Urinary bladder (tissue), 4 donors: Measurements from ENCODE around the gene NPBWR2. TPM values are rescaled to one million over a fixed set of nuclear protein-coding genes. Genes with fewer than 3 reads are reported as not detected.
"Not testable (repeated sequence)": the region's sequence is repeated elsewhere in the genome, so short reads cannot be mapped to it uniquely, and the experiment has no call there.

Experiments used
- DNase-seq: peaks from one replicate; pipeline ENCODE4 v3.0.0-alpha.2; 2015; ENCODE audit errors: extremely low spot score
- H3K27ac ChIP-seq: one replicate; pipeline ENCODE4 v1.5.1; 2013; ENCODE audit warnings: low read depth, mild to moderate bottlenecking, moderate library complexity
- H3K36me3 ChIP-seq: one replicate; pipeline ENCODE4 v1.6.1; 2013; ENCODE audit warnings: mild to moderate bottlenecking, moderate library complexity; ENCODE audit not compliant: insufficient read depth
- H3K4me1 ChIP-seq: one replicate; pipeline ENCODE4 v1.6.1; 2013; ENCODE audit warnings: mild to moderate bottlenecking, moderate library complexity; ENCODE audit not compliant: insufficient read depth
- H3K4me3 ChIP-seq: one replicate; pipeline ENCODE4 v1.5.1; 2013; ENCODE audit warnings: low read depth, low read length
- WGBS: extraction: QIAGEN DNeasy Blood & Tissue Kit; methylation state at CpG from one replicate; pipeline ENCODE4 v1.1.7; 2013; 5-methylcytosine and 5-hydroxymethylcytosine counted together
- polyA plus RNA-seq: library from polyadenylated mRNA; stranded (reverse); fragments of 200-250 nt; gene quantifications from one replicate; pipeline ENCODE4 v1.2.3, GENCODE V29; 2013
- total RNA-seq: library from RNA; depleted of rRNA; stranded (reverse); fragments of >200 nt; gene quantifications from one replicate; pipeline ENCODE4 v1.2.3, GENCODE V29; 2014
- donor health status: healthy with polysubstance abuse.
- donor health status: healthy.

Gene NPBWR2
- total and polyA plus RNA-seq, 2 donors: not detected

- H3K27ac ChIP-seq: no peak overlapping the region
- H3K4me3 ChIP-seq: no peak overlapping the region
- H3K36me3 ChIP-seq: no peaks in the 10 kb centered on the region
- no peak for DNase-seq
- H3K4me1 ChIP-seq: no peaks in the 10 kb centered on the region
- 94% methylated on average over 28 of the region's 28 CpGs for WGBS
Observed at GRCh38 chr20:64098471-64099013, 8.8 kb downstream of the NPBWR2 start.

DNA sequence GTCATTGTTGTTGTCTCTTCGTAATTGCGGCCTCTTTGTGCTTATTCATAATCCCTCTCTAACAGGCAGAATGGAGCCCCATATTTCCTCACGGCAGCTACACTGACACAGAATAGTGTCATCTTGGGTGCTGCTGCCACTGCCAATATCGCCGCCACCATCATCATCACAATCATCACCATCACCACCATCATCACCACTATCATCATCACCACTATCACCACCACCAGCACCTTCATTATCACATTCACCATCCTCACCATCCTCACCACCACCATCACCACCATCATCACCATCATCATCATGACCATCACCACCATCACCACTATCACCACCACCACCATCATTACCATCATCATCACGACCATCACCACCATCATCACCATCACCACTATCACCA, 10.8 kb downstream of the NPBWR2 start:
- 77% methylated on average over 6 of the region's 6 CpGs for WGBS
- Histone ChIP-seq H3K4me3 (no peak overlapping the region), H3K36me3 (no peaks in the 10 kb centered on the region), H3K27ac (no peak overlapping the region), H3K4me1 (no peaks in the 10 kb centered on the region)
- DNase-seq: no peak

DNA sequence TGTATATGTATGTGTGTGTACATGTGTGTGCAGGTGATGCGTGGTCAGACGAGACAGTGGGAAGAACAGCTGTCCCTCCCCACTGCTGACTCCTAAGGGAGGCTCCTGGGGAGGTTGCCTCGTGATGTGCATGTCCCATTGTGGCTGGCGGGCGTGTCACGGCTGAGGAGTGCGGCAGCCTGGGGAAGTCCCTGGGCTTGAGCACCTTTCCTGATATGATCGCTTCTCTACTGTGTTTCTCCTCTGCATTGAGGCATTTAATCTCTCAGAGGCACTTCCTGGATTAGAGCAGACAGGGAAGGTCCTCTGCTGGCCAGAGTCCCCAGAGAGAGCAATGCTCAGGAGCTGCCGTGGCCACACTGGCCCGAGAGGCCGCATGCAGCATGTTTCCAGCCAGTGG, 11.4 kb downstream of the NPBWR2 start:
- no peak for DNase-seq
- WGBS: 82% methylated on average over 11 of the region's 11 CpGs
- no peaks in the 10 kb centered on the region for H3K36me3 ChIP-seq
- H3K4me1 ChIP-seq: no peaks in the 10 kb centered on the region
- no peak overlapping the region for H3K27ac ChIP-seq
- H3K4me3 ChIP-seq: no peak overlapping the region

DNA sequence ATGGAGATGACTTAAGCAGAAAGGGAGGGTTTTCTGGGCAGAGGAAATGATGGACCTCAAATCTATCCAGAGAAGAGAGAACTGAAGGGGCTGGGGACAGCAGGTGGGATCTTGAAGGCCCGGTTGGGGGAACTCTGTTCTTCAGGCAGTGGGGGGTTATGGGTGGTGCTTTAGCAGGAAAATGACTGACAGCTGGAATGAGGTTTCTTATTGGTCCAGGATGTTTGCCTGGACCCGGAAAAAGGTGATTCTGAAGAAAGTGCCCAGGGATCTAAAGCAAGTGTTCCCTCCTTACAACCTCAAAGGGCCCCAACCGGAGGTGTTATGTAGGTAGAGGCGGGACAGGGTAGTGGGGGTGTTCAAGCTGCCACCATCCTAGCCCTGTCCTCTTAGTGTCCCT, 11.9 kb downstream of the NPBWR2 start:
- 79% methylated on average over 4 of the region's 4 CpGs for WGBS
- no peak overlapping the region for H3K4me3 ChIP-seq
- no peaks in the 10 kb centered on the region for H3K4me1 ChIP-seq
- H3K36me3 ChIP-seq: no peaks in the 10 kb centered on the region
- DNase-seq: no peak
- H3K27ac ChIP-seq: no peak overlapping the region

DNA sequence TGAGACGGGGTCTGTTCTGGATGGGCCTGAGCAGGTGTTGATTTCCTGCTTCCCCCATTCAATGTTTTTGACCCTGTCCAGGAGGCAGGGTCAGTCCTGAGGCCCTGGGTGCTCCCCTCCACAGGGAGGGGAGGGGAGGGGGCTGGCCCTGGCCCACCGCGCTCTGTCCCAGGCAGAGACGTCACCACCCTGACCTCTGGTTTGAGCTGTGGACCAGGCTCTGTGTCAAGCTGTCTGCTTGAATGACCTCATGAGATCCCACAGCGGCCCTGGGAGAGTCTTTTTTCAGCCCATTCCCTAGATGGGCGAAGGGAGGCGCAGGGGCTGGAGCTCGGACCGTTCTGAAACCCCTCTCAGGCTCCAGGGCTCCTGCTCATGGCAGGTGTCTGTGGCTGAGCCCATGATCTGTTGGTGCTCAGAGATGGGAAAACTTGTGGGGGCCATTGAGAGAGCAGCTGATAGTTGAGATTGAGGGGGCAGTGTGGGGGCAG, 14.3 kb downstream of the NPBWR2 start:
- WGBS: 42% methylated on average over 9 of the region's 9 CpGs

GRCh38 chr20:64092258-64093012, 14.9 kb downstream of the NPBWR2 start:
- WGBS: 53% methylated on average over 27 of the region's 27 CpGs
- Histone ChIP-seq H3K36me3 (no peaks in the 10 kb centered on the region), H3K27ac (no peak overlapping the region), H3K4me3 (no peak overlapping the region), H3K4me1 (no peaks in the 10 kb centered on the region)
- no peak for DNase-seq

More for the DNA sequence above, 14.3 kb downstream of the NPBWR2 start:
- Histone ChIP-seq H3K36me3 (no peaks in the 10 kb centered on the region), H3K4me1 (no peaks in the 10 kb centered on the region), H3K27ac (no peak overlapping the region), H3K4me3 (no peak overlapping the region)
- DNase-seq: no peak

DNA sequence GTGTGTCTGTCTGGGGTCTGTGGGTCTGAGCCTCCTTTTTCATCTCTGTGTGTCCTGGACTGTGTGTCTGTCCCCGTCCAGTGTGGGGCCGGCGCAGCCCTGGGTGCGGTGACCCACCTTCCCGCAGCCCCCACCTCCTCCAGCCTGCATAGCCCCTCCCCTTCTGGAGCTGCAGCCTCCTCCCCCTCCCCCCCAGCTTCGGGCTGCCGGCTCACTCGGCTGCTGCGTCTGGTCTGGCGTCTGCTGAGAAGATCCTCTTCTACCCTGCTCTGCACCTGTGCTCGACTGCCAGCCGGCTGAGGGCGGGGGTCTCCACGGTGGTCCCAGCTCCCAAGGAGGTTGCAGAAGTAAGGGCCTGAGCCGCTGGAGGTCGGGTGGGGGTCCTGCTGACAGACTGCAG, 15.6 kb downstream of the NPBWR2 start:
- WGBS: 17% methylated on average over 16 of the region's 16 CpGs
- Histone ChIP-seq H3K36me3 (no peaks in the 10 kb centered on the region), H3K4me1 (no peaks in the 10 kb centered on the region), H3K4me3 (no peak overlapping the region), H3K27ac (no peak overlapping the region)
- DNase-seq: no peak

DNA sequence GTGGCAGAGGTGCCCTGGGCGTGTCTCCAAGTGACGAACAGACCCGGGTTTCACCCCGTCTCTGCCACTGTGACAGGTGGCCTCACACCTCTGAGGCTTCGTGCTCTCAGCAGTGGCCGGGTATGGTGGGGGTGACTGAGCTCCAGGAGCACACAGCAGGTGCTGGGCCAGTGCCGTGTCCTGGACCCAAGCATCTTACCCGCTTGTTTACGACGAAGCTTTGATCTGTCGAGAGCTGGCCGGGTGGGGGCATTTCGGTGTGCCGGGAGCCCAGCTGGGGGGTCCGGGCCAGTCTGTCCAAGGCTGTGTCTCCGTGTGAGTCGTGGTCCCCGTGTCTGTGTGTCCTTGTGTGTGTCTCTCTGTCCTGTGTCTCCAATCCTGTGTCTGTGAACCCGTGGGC, 16.0 kb downstream of the NPBWR2 start:
- Histone ChIP-seq H3K4me1 (no peaks in the 10 kb centered on the region), H3K27ac (no peak overlapping the region), H3K4me3 (no peak overlapping the region), H3K36me3 (no peaks in the 10 kb centered on the region)
- 63% methylated on average over 19 of the region's 19 CpGs for WGBS
- DNase-seq: no peak

DNA sequence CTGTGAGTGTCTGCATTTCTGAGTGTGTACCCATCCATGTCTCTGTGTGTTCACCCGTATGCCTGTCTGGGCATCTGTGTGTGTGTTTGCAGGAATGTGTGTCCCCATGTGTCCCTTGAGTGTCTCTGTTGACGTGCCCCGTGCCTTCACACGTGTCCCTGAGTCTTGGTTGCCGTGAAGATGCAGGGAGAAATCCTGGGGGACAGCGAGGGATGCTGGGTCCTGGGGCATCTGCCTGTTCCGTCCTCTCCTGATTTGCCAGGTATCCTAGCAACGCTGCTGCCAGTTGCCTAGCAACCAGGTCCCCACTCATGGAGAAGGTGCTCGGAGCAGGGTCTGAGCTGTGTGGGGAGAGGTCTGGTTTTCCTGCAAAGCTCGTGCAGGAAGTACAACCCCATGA, 17.2 kb downstream of the NPBWR2 start:
- DNase-seq: no peak
- no peaks in the 10 kb centered on the region for H3K36me3 ChIP-seq
- no peak overlapping the region for H3K4me3 ChIP-seq
- H3K27ac ChIP-seq: no peak overlapping the region
- H3K4me1 ChIP-seq: no peaks in the 10 kb centered on the region
- WGBS: 51% methylated on average over 10 of the region's 10 CpGs

- not testable (repeated sequence) for H3K4me3 ChIP-seq, H3K27ac ChIP-seq, H3K4me1 ChIP-seq, DNase-seq, H3K36me3 ChIP-seq
Observed at GRCh38 chr20:64088586-64088985, 18.8 kb downstream of the NPBWR2 start.

- DNase-seq, H3K27ac ChIP-seq, H3K4me1 ChIP-seq, H3K36me3 ChIP-seq, H3K4me3 ChIP-seq: not testable (repeated sequence)
- 96% methylated on average over 6 of the region's 36 CpGs for WGBS
Observed at GRCh38 chr20:64087226-64087825, 20.0 kb downstream of the NPBWR2 start.

GRCh38 chr20:64086801-64087200, 20.6 kb downstream of the NPBWR2 start:
- 86% methylated on average over 8 of the region's 11 CpGs for WGBS
- H3K36me3 ChIP-seq: no peaks in the 10 kb centered on the region
- no peak overlapping the region for H3K4me3 ChIP-seq
- H3K4me1 ChIP-seq: no peaks in the 10 kb centered on the region
- no peak for DNase-seq
- H3K27ac ChIP-seq: no peak overlapping the region

- DNase-seq: no peak
- no peaks in the 10 kb centered on the region for H3K36me3 ChIP-seq
- no peak overlapping the region for H3K4me3 ChIP-seq
- WGBS: 9% methylated on average over 23 of the region's 23 CpGs
- no peak overlapping the region for H3K27ac ChIP-seq
- no peaks in the 10 kb centered on the region for H3K4me1 ChIP-seq
Observed at GRCh38 chr20:64084685-64085152, 22.6 kb downstream of the NPBWR2 start.
